Uterus (tissue), 2 donors: ENCODE results near the gene EGFL6.
"Not testable (repeated sequence)": the region's sequence is repeated elsewhere in the genome, so short reads cannot be mapped to it uniquely, and the experiment has no call there.

Experiments
- POLR2A ChIP-seq, 2 donors: fragments of 450-650 bp; IDR thresholded peaks; one replicate each; pipeline ENCODE4 v1.6.1; 2016; ENCODE audit warnings: antibody characterized with exemption in 2 of 2, mild to moderate bottlenecking in 1 of 2, moderate library complexity in 1 of 2
- TF ChIP-seq, protein P1 (sequence below), 4 experiments: fragments of 200-600 bp in 2 of 4; fragments of 450-650 bp in 2 of 4; sonication (generic) in 2 of 4; IDR thresholded peaks; one replicate each; pipeline ENCODE4 v1.5.1; 2016 to 2019; ENCODE audit warnings: antibody characterized with exemption in 4 of 4, mild to moderate bottlenecking in 2 of 4, moderate library complexity in 1 of 4

DNA sequence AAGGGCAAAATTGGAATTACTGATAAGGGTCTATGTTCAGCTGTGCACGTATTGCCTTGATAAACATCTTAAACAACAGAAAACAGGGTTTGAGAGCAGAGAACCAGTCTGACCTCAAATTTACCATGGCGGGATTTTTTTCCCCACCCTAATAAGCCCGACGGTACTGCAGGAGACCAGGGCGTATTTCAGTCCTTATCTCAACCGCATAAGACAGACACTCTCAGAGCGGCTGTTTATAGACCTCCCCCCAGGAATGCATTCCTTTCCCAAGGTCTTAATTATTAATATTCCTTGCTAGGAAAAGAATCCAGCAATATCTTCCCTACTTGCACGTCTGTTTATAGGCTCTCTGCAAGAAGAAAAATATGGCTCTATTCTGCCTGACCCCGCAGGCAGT lies 67.8 kb downstream of the EGFL6 start:
- TF ChIP-seq, protein P1, sequence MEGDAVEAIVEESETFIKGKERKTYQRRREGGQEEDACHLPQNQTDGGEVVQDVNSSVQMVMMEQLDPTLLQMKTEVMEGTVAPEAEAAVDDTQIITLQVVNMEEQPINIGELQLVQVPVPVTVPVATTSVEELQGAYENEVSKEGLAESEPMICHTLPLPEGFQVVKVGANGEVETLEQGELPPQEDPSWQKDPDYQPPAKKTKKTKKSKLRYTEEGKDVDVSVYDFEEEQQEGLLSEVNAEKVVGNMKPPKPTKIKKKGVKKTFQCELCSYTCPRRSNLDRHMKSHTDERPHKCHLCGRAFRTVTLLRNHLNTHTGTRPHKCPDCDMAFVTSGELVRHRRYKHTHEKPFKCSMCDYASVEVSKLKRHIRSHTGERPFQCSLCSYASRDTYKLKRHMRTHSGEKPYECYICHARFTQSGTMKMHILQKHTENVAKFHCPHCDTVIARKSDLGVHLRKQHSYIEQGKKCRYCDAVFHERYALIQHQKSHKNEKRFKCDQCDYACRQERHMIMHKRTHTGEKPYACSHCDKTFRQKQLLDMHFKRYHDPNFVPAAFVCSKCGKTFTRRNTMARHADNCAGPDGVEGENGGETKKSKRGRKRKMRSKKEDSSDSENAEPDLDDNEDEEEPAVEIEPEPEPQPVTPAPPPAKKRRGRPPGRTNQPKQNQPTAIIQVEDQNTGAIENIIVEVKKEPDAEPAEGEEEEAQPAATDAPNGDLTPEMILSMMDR (IDR thresholded peaks at IDR 0.05) = not testable (repeated sequence)
- not testable (repeated sequence) for TF ChIP-seq POLR2A (IDR thresholded peaks at IDR 0.05)
